Fibroblast of peridontal ligament (primary cell): ENCODE results near the gene MORN1.

Experiments used
- DNase-seq: peaks from one replicate; pipeline ENCODE4 v3.0.0-alpha.2; 2010; ENCODE audit errors: extremely low read depth

MORN1 gene

GRCh38 chr1:2419416-2419815 is 28.1 kb upstream of the MORN1 start:
- no peak for DNase-seq

- no peak for DNase-seq
Observed at GRCh38 chr1:2418791-2419320, 27.5 kb upstream of the MORN1 start.

- no peak for DNase-seq
Observed at GRCh38 chr1:2417833-2418225, 26.5 kb upstream of the MORN1 start.

- no peak for DNase-seq
Observed at GRCh38 chr1:2417083-2417832, 25.9 kb upstream of the MORN1 start.

DNA sequence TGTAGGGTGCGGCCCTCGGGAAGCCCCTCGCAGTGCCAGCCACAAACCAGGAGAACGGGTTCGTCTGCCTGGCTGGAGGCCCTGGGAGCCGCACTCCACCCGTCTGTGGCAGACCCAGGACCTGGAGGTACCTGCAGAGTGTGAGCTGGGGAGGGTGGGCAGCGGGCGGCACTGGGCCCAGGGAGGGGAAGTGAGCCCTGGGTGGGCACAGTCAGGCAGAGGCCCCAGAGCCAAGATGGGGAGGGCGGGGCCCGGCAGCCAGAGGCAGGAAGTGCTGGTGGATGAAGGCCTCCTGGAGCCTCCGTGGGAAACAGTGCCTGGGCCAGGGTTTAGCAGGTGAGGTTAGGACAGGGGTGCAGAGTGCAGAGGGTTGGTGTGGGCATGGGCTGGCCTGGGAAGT is 25.0 kb upstream of the MORN1 start:
- no peak for DNase-seq

DNA sequence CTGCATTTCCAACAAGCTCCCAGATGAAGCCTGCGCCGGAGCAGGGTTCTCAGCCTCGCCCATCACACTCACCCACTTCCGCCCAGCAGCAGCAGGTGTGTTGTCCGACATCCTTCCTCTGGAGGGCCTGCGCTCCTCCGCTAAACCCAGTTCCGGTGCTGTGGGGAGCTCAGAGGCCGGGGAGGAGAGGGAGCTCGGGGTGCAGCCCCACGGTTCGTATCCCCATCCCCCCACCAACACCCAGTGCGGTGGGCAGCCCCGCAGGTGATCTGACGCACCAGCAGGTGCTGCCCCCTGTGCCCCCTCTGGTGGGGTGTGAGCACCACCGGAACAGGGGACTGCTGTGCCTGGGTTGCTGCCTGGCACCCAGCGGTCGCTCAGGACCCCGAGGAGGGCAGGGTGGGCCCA is 24.5 kb upstream of the MORN1 start:
- DNase-seq = no peak

- no peak for DNase-seq
Observed at GRCh38 chr1:2415337-2415736, 24.0 kb upstream of the MORN1 start.

GRCh38 chr1:2414297-2414958 is 23.1 kb upstream of the MORN1 start:
- DNase-seq = peak; percentile 55

DNA sequence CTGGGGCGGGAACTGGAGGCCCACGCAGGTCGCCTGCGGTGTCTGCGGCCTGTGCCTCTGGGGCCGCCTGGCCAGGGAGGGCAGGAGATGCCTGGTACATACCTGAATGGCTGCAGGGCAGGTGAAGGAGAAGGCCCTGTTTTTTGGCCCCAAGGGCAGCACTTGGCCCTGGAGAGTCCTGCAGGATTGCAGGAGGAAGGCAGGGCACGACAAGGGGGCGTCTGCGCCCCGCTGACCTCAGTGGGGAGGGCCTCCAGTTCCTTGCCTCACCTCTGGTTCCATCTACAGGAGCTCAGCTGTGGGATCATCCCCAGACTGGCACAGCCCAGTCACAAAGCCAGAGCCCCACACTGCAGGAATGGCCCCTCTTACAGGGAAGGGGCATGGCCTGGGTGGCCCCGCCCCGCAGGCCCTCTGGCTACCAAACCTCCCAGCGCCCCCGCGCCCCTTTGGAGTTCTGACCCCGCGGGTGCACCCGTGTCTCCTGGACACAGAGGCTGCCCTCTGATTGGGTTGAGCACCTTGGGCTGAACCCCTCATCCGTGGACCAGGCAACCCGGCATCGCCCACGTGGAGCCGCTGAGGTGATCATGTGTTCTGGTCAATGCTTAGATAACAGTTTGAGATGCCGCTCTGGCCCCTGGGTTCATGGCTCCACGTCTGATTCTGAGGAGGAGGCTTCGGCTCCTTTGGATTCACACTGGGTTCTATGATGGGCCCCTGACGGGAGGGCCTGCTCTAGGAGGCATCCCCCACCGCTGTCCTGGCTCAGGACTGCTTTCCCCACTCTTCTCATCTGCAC is 22.3 kb upstream of the MORN1 start:
- DNase-seq = no peak

- peak; percentile 35 for DNase-seq
Observed at GRCh38 chr1:2412773-2413494, 21.6 kb upstream of the MORN1 start.

- peak; percentile 88 for DNase-seq
Observed at GRCh38 chr1:2412395-2412772, 21.0 kb upstream of the MORN1 start, which contains the start of gene PEX10. TSS of gene PEX10 (minus strand) at chr1:2412564. CDS start at chr1:2412502, 62 bp downstream.

DNA sequence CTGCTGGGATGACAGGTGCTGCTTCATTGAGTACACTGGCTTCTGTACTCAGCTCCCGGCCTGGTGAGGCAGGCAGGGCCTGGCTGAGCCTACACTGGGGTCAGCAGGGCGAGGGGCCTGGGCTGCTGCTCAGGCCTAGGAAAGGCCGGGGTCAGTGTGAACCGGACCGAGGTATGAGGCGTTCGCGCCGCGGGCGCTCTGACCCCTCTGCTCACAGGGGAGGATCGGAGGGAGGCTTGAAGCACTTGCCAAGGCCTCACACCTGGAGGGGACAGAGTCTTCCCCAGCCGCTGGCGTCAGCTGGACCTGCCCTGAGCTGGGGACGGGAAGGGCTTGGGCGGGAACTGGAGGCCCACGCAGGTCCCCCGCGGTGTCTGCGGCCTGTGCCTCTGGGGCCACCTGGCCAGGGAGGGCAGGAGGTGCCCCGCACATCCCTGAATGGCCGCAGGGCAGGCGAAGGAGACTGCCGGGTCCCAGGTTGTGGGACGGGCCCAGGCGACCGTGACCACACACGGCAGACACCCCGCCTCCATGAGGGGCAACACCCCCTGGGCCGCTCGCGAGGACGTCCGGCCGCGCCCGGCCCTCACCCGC is 20.5 kb upstream of the MORN1 start:
- DNase-seq = no peak

- no peak for DNase-seq
Observed at GRCh38 chr1:2409745-2410144, 18.4 kb upstream of the MORN1 start.

DNA sequence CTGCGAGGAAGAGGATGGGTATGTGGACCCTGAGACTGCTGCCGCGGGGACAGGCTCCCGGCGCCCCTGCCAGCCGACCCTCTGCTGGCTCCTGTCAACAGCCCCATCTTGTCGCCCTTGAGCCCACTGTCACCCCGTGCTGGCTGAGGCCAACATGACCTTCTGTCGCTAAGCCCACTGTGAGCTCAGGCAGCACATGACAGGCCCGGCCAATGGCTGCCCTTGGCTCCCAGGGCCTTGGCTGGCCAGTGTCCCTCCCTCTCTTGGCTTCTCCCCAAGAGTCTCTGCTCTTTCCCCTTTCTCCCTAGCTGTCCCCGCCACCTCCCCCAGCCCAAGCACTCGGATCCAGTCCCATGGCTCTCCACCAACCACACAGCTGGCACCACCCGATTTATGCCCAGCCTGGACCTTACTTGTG is 17.5 kb upstream of the MORN1 start:
- no peak for DNase-seq

GRCh38 chr1:2408456-2408855 is 17.1 kb upstream of the MORN1 start:
- DNase-seq = no peak

- no peak for DNase-seq
Observed at GRCh38 chr1:2407991-2408275, 16.6 kb upstream of the MORN1 start.

GRCh38 chr1:2407166-2407990 is 16.0 kb upstream of the MORN1 start:
- no peak for DNase-seq

DNA sequence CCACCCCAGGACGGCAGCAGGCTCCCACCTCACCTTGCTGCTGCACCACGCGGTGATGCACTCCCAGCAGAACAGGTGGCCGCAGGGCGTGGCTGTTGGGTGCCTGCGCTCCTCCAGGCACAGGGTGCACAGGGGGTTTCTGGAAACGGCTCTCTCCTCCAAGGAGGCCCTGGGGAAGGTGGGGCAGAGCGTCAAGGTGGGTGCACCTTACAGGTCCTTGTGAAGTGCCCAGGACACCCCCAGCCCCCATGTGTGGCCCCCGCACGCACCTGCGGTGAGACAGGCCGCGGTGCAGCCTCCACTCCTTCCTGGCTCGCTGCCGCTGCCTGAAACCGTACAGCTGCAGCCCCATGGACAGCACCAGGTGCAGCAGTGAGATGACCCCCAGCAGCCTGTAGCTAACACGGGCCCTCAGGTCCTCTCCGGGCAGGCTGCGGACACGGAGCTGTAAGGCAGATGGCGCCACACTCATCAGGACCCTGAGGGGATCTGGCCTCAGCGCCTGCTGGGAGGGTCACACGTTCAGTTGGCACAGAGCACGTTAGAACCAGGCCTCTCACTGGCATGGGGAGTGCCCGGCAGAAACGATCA is 15.2 kb upstream of the MORN1 start:
- DNase-seq = no peak

DNA sequence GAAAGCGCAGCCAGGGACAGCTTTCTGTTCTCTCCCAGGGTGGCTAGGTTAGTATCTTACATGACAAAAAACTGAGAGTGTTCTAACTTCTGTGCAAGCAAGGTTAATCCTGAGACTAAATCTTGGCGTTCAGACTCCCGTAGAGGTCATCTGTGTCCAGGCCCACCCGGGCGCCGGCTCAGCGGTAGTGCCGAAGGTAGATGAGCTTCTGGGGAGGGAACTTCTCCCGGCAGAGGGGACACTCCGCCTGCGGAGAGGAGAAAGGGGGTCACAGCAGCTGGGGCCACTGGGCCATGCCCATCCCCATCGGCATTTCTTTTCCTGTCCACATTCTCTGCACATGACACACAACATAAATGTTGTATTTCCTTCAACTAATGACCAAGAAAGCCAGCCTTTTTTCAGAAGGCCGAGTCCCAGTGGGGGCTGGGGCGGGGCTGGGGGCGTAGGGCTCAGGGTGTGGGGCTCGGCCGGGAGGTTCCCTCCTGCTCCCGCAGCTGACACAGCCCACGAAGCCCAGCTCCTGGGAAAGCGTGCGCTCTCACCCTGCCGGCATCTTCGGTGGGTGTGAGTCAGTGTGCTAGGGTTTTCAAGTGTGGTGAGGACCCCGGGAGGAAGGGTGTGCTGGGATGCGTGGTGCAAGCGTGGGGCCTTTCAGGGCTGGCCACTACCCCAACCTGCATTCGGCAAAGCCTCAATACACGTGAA is 14.4 kb upstream of the MORN1 start:
- DNase-seq = no peak
